Motor neuron (in vitro differentiated cells): ENCODE data around the gene CYP27C1. TPM values are rescaled to one million over a fixed set of nuclear protein-coding genes. Genes with fewer than 3 reads are reported as not detected.

Experiments
- ATAC-seq, 8 experiments: fragments of 200-7000 bp; cut with Tn5 transposase; replicated peaks in 6 of 8; 2 replicates each; pipeline ENCODE4 v1.8.0; 2021; ENCODE audit warnings: mild to moderate bottlenecking in 8 of 8, moderate library complexity in 8 of 8
- H3K27ac ChIP-seq, 2 donors: fragments of 250-450 bp; sonication (Bioruptor Pico); 2 replicates each; pipeline ENCODE4 v1.9.0; 2021; ENCODE audit warnings: antibody characterized with exemption in 2 of 2, mild to moderate bottlenecking in 2 of 2, moderate library complexity in 1 of 2
- H3K4me1 ChIP-seq, 2 donors: fragments of 250-450 bp; sonication (Bioruptor Pico); replicated peaks in 1 of 2; 2 replicates each; pipeline ENCODE4 v1.6.1; 2021; ENCODE audit warnings: antibody characterized with exemption in 2 of 2, mild to moderate bottlenecking in 2 of 2, moderate library complexity in 1 of 2
- H3K4me3 ChIP-seq, 5 donors: fragments of 250-450 bp; sonication (Bioruptor Pico); 2 replicates each; pipeline ENCODE4 v1.9.0; 2021; ENCODE audit warnings: antibody characterized with exemption in 5 of 5, mild to moderate bottlenecking in 5 of 5, moderate library complexity in 4 of 5
- WGBS, 10 experiments: fragments of 450-650 bp; shearing (Covaris generic); methylation state at CpG; one replicate each; pipeline ENCODE4 v1.0.0; 2022; 5-methylcytosine and 5-hydroxymethylcytosine counted together
- in situ Hi-C, 9 experiments: fragments of 400-800 bp; cut with MboI; loops; one replicate each; pipeline ENCODE4 v1.15.0; 2021; ENCODE audit warnings: low sequenced_read_pairs in 9 of 9, low pct_unique_long_range_greater_than_20kb in 2 of 9; ENCODE audit not compliant: unreplicated experiment in 9 of 9
- total RNA-seq, 8 experiments: library from RNA; unstranded; fragments of 300-600 nt; gene quantifications; 2 replicates each; pipeline versions ENCODE4 v1.2.3 to v1.2.4, GENCODE V29; 2022

The CYP27C1 gene
- total RNA-seq, 8 experiments from 2014 or later = 0.18 to 4.6 (median 2.0) TPM

DNA sequence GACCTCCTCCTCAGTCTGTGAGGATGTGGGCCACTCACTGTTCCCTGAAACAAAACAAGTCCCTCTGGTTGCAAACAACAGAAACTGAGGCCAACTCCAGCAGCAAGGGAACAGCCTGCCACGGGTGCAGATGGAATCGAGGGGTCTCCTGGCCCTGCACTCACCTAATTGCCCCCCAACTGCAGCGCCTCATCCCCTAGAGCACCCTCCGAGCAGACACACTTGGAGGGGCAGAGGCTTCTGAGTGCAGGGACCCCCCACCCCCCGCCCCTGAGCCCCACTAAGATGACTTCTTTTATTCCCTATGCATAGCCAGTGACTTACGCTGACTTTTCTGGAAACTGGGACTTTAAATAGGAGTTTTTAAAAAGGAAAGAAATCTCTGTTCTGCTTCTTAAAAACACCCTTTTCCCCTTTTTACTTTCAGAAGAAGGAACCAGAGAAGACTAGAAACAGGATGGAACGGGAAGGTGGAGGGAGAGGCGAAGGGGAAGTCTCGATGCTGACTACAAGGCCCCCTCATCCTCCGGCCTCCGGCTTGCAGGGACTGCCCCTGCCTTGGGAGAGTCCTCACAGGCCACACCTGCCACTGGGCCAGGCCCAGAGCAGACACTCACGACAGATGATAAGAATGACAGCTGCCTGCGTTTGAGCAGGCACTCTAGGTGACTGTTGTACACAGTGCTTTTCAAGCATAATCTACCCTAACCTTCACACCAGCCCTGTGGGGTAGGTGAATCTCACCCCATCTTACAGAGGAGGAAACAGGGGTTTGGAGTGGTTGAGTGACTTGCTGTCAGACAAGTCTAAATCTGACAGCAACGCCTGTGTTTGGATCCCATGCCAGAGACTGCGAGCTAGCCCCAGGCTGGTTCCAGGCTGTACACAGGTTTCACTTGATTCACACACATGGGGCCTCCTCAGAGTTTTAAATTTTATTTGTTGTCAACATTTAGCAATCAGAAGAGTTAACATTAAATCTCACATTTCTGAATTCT, 85.0 kb downstream of the CYP27C1 start:
- WGBS, 10 experiments = 40 to 100% (median 84%) methylated on average over 1 to 9 of the region's 15 CpGs; no CpG with 5 or more reads in 2 of the 10 experiments
- no peak overlapping the region for H3K27ac ChIP-seq
- H3K4me1 ChIP-seq = no peaks in the 10 kb centered on the region
- in situ Hi-C loops = no loop called here
- no peak overlapping the region for H3K4me3 ChIP-seq
- ATAC-seq = no peak

DNA sequence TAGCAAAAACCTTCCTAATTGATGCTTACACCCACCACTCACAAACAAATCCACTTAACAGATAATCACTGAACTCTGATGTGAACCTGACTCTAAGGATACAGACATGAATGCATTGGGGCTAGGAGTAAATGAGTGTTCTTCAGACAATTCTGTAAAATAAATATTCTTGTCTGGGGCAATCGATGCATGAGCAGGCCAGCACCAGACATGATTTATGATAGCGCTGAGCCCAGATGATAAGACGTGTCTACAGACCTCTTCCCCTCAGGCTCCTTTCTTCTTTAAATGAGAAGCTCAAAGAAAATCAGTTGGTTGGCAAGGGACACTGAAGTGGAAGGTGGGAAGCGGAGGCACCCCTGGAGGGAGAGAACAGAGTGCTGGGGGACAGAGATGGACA, 85.9 kb downstream of the CYP27C1 start:
- ATAC-seq = no peak
- in situ Hi-C loops = no loop called here
- H3K4me1 ChIP-seq = no peaks in the 10 kb centered on the region
- 73 to 100% (median 78%) methylated on average over 1 to 3 of the region's 4 CpGs; no CpG with 5 or more reads in 6 of the 10 experiments for WGBS, 10 experiments
- H3K27ac ChIP-seq = no peak overlapping the region
- no peak overlapping the region for H3K4me3 ChIP-seq

Other genes starting within 250 kb of the CYP27C1 start
- gene BIN1, start 113.1 kb downstream of the CYP27C1 start, total RNA-seq = 100 to 1,000 TPM in 1 of 8 experiments, 10 to 100 TPM in 7; 44.7 to 107 (median 49.6) TPM
- 10 to 100 TPM; 20.7 to 66.4 (median 36.0) TPM for gene ERCC3, start 73.8 kb upstream of the CYP27C1 start, total RNA-seq
- 10 to 100 TPM; 17.6 to 32.8 (median 22.8) TPM for gene MAP3K2, start 167.7 kb upstream of the CYP27C1 start, total RNA-seq
- gene PROC, start 198.1 kb upstream of the CYP27C1 start, total RNA-seq = under 1 TPM; 0.27 to 0.95 (median 0.81) TPM